GM12891 (cell line): Measurements from ENCODE around the gene CASTOR1.

Source experiments
- PAX5 ChIP-seq: IDR thresholded peaks from 2 replicates; pipeline ENCODE4 v1.6.1; 2011; ENCODE audit warnings: low read length, moderate library complexity, mild to moderate bottlenecking; ENCODE audit not compliant: insufficient read depth, severe bottlenecking
- POLR2A ChIP-seq: IDR thresholded peaks from 2 replicates; pipeline ENCODE4 v1.6.1; 2011; ENCODE audit warnings: low read depth, low read length, control low read depth
- POLR2AphosphoS5 ChIP-seq: IDR thresholded peaks from 2 replicates; pipeline ENCODE4 v1.6.1; 2011; ENCODE audit warnings: low read depth, low read length, control low read depth
- POU2F2 ChIP-seq: IDR thresholded peaks from 2 replicates; pipeline ENCODE4 v1.6.1; 2011; ENCODE audit warnings: low read depth, mild to moderate bottlenecking, control low read depth, low read length, moderate library complexity
- SPI1 ChIP-seq: IDR thresholded peaks from 2 replicates; pipeline ENCODE4 v1.6.1; 2011; ENCODE audit warnings: low read depth, low read length, control low read depth
- TAF1 ChIP-seq: IDR thresholded peaks from 2 replicates; pipeline ENCODE4 v1.6.1; 2011; ENCODE audit warnings: low read depth, low read length, control low read depth

- TF ChIP-seq TAF1 (no peak), POLR2A (no peak), POLR2AphosphoS5 (no peak), POU2F2 (no peak), SPI1 (no peak), PAX5 (no peak)
These were observed 36.5 kb upstream of the CASTOR1 start for GRCh38 chr22:30325724-30326254.
